Panc1 (cell line): ENCODE results near the gene RBM10.

Experiments used
- POLR2AphosphoS5 ChIP-seq: IDR thresholded peaks from 2 replicates; pipeline ENCODE4 v1.6.1; 2012; ENCODE audit warnings: mild to moderate bottlenecking, low read depth, low read length, moderate library complexity
- SIN3A ChIP-seq: IDR thresholded peaks from 2 replicates; pipeline ENCODE4 v1.6.1; 2012; ENCODE audit warnings: low read depth, mild to moderate bottlenecking, low read length, moderate library complexity, borderline replicate concordance; ENCODE audit not compliant: insufficient read depth
- TCF7L2 ChIP-seq: IDR thresholded peaks from 2 replicates; pipeline ENCODE4 v1.6.1; 2011; ENCODE audit warnings: mild to moderate bottlenecking, low read depth, low read length, inconsistent platforms
- TF ChIP-seq, protein P1 (sequence below): fragments of 450-650 bp; IDR thresholded peaks from 2 replicates; pipeline ENCODE4 v1.5.1; 2017; ENCODE audit warnings: mild to moderate bottlenecking
- TF ChIP-seq, protein P2 (sequence below), 2 experiments: IDR thresholded peaks; 2 replicates each; pipeline ENCODE4 v1.6.1; 2011 to 2012; ENCODE audit warnings: low read depth in 2 of 2, control low read depth in 1 of 2, low read length in 1 of 2, mild to moderate bottlenecking in 1 of 2, moderate library complexity in 1 of 2; ENCODE audit not compliant: insufficient read depth in 1 of 2

DNA sequence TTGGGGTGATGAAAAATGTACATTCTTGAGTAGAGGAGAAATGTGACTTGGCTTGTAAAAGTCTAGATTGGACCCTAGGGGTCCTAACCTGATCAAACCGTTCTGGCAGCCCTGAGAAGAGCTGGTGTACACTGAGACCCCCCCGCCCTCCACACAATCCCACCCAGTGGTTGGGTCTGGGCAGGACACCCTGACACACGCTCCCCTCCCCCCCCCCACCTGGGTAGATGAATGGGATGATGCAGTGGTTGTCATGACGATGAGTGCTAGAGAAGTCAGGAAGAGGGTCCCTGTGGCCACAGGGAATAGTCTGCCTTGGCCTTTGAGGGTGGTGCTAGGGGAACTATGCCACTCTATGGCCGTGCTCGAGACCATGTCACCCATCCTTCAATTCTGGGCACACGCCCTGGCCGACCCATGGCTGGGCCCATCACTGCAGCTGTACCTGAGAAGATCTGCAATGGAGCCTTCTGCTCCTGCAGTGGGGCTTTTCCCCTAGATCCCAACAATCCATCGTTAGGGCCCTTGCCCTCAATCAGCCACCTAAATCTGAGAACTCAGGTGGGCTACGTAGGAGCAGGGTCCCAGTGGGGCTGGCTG, 77.8 kb downstream of the RBM10 start:
- TF ChIP-seq, protein P1, sequence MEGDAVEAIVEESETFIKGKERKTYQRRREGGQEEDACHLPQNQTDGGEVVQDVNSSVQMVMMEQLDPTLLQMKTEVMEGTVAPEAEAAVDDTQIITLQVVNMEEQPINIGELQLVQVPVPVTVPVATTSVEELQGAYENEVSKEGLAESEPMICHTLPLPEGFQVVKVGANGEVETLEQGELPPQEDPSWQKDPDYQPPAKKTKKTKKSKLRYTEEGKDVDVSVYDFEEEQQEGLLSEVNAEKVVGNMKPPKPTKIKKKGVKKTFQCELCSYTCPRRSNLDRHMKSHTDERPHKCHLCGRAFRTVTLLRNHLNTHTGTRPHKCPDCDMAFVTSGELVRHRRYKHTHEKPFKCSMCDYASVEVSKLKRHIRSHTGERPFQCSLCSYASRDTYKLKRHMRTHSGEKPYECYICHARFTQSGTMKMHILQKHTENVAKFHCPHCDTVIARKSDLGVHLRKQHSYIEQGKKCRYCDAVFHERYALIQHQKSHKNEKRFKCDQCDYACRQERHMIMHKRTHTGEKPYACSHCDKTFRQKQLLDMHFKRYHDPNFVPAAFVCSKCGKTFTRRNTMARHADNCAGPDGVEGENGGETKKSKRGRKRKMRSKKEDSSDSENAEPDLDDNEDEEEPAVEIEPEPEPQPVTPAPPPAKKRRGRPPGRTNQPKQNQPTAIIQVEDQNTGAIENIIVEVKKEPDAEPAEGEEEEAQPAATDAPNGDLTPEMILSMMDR: no peak
- TF ChIP-seq POLR2AphosphoS5 (no peak), TCF7L2 (no peak), SIN3A (no peak)
- TF ChIP-seq, protein P2, sequence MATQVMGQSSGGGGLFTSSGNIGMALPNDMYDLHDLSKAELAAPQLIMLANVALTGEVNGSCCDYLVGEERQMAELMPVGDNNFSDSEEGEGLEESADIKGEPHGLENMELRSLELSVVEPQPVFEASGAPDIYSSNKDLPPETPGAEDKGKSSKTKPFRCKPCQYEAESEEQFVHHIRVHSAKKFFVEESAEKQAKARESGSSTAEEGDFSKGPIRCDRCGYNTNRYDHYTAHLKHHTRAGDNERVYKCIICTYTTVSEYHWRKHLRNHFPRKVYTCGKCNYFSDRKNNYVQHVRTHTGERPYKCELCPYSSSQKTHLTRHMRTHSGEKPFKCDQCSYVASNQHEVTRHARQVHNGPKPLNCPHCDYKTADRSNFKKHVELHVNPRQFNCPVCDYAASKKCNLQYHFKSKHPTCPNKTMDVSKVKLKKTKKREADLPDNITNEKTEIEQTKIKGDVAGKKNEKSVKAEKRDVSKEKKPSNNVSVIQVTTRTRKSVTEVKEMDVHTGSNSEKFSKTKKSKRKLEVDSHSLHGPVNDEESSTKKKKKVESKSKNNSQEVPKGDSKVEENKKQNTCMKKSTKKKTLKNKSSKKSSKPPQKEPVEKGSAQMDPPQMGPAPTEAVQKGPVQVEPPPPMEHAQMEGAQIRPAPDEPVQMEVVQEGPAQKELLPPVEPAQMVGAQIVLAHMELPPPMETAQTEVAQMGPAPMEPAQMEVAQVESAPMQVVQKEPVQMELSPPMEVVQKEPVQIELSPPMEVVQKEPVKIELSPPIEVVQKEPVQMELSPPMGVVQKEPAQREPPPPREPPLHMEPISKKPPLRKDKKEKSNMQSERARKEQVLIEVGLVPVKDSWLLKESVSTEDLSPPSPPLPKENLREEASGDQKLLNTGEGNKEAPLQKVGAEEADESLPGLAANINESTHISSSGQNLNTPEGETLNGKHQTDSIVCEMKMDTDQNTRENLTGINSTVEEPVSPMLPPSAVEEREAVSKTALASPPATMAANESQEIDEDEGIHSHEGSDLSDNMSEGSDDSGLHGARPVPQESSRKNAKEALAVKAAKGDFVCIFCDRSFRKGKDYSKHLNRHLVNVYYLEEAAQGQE (IDR thresholded peaks at IDR 0.05; ENCODE audit: insufficient read depth in 1 of 2, low read depth in 2 of 2, low read length in 1 of 2): no peak
